Measurements from ENCODE around the gene GIPR.
A peak's percentile ranks its signal among the peaks of the same experiment; 100 is the strongest.
"Not testable (repeated sequence)": the region's sequence is repeated elsewhere in the genome, so short reads cannot be mapped to it uniquely, and the experiment has no call there.

The GIPR gene

GRCh38 chr19:45667620-45668341, at the start of gene GIPR:
GIPR (plus strand) TSS chr19:45668221; CDS start chr19:45669521, 1,300 bp downstream.
- no peak for TF ChIP-seq CTCF (conservative IDR thresholded peaks at IDR 0.05; ENCODE audit: low read length)
- peak within 1 kb of the TSS; percentile 63 for H3K4me3 ChIP-seq (ENCODE audit: low read length)
- peak; percentile 8 for DNase-seq (ENCODE audit: low read depth)

- TF ChIP-seq CTCF (conservative IDR thresholded peaks at IDR 0.05; ENCODE audit: low read length) = no peak
- DNase-seq (ENCODE audit: low read depth) = no peak
- no peak overlapping the region for H3K4me3 ChIP-seq (ENCODE audit: low read length)
These were observed 46.6 kb upstream of the GIPR start for GRCh38 chr19:45621389-45621788.

GRCh38 chr19:45621976-45622503, 46.0 kb upstream of the GIPR start:
- H3K4me3 ChIP-seq (ENCODE audit: low read length) = no peak overlapping the region
- TF ChIP-seq CTCF (conservative IDR thresholded peaks at IDR 0.05; ENCODE audit: low read length) = no peak
- no peak for DNase-seq (ENCODE audit: low read depth)

GRCh38 chr19:45623984-45624383, 44.0 kb upstream of the GIPR start:
- TF ChIP-seq CTCF (conservative IDR thresholded peaks at IDR 0.05; ENCODE audit: low read length) = no peak
- H3K4me3 ChIP-seq (ENCODE audit: low read length) = no peak overlapping the region
- no peak for DNase-seq (ENCODE audit: low read depth)

GRCh38 chr19:45628219-45628618, 39.8 kb upstream of the GIPR start:
- not testable (repeated sequence) for DNase-seq (ENCODE audit: low read depth); H3K4me3 ChIP-seq (ENCODE audit: low read length)

GRCh38 chr19:45629704-45630103, 38.3 kb upstream of the GIPR start:
- no peak for DNase-seq (ENCODE audit: low read depth)
- no peak overlapping the region for H3K4me3 ChIP-seq (ENCODE audit: low read length)
- TF ChIP-seq CTCF (conservative IDR thresholded peaks at IDR 0.05; ENCODE audit: low read length) = no peak

GRCh38 chr19:45630463-45630862, 37.6 kb upstream of the GIPR start:
- H3K4me3 ChIP-seq (ENCODE audit: low read length) = no peak overlapping the region
- peak; percentile 94 for DNase-seq (ENCODE audit: low read depth)
- no peak for TF ChIP-seq CTCF (conservative IDR thresholded peaks at IDR 0.05; ENCODE audit: low read length)

Measured in AG10803 (cell line).